HCT116 (cell line): ENCODE results near the gene SHROOM1.

ENCODE experiments used
- CTCF ChIP-seq, 3 experiments: fragments of 200-600 bp in 1 of 3; sonication (generic) in 1 of 3; IDR thresholded peaks in 2 of 3; conservative IDR thresholded peaks in 1 of 3; 2 replicates each; pipeline ENCODE4 v1.5.1; 2012 to 2017; ENCODE audit warnings: low read depth in 2 of 3, low read length in 2 of 3, antibody characterized with exemption in 1 of 3, borderline replicate concordance in 1 of 3, control low read depth in 1 of 3, mild to moderate bottlenecking in 1 of 3, mixed read lengths in 1 of 3, mixed run types in 1 of 3, moderate library complexity in 1 of 3; ENCODE audit not compliant: insufficient read depth in 1 of 3
- EZH2 ChIP-seq: fragments of 200-600 bp; sonication (generic); IDR thresholded peaks from 2 replicates; pipeline ENCODE4 v1.6.1; 2017; ENCODE audit warnings: antibody characterized with exemption, mixed run types
- EZH2phosphoT487 ChIP-seq: fragments of 200-600 bp; IDR thresholded peaks from 2 replicates; pipeline ENCODE4 v1.6.1; 2018; ENCODE audit warnings: antibody characterized with exemption, borderline replicate concordance
- POLR2A ChIP-seq: IDR thresholded peaks from 2 replicates; pipeline ENCODE4 v1.7.0; 2011; ENCODE audit warnings: borderline replicate concordance; ENCODE audit not compliant: insufficient read depth, insufficient read length; ENCODE audit errors: extremely low read depth

- TF ChIP-seq POLR2A (no peak), EZH2phosphoT487 (no peak), EZH2 (no peak), CTCF (IDR thresholded peaks at IDR 0.05 in 2 of 3, conservative IDR thresholded peaks at IDR 0.05 in 1 of 3; ENCODE audit: borderline replicate concordance in 1 of 3, insufficient read depth in 1 of 3, low read depth in 2 of 3, low read length in 2 of 3) (no peak)
Observed at GRCh38 chr5:132813599-132814502, 16.6 kb downstream of the SHROOM1 start.
